Measurements from ENCODE around the gene GFPT2.

Gene GFPT2

GRCh38 chr5:180289966-180290365 lies 63.2 kb downstream of the GFPT2 start:
- TF ChIP-seq CTCF (IDR thresholded peaks at IDR 0.05; ENCODE audit: low read depth, low read length, missing control alignments), result no peak
- in situ Hi-C loops (cut with HindIII; ENCODE audit: low sequenced_read_pairs), result no loop called here
- no peak overlapping the region for H3K4me3 ChIP-seq (ENCODE audit: low read depth, low read length)
- no peak for DNase-seq (ENCODE audit: low read depth)

GRCh38 chr5:180289433-180289832 lies 63.7 kb downstream of the GFPT2 start:
- in situ Hi-C loops (cut with HindIII; ENCODE audit: low sequenced_read_pairs), result no loop called here

GRCh38 chr5:180287868-180288267 lies 65.3 kb downstream of the GFPT2 start:
- H3K4me3 ChIP-seq (ENCODE audit: low read depth, low read length), result no peak overlapping the region
- in situ Hi-C loops (cut with HindIII; ENCODE audit: low sequenced_read_pairs), result no loop called here
- TF ChIP-seq CTCF (IDR thresholded peaks at IDR 0.05; ENCODE audit: low read depth, low read length, missing control alignments), result no peak
- DNase-seq (ENCODE audit: low read depth), result no peak

More at GRCh38 chr5:180289433-180289832, 63.7 kb downstream of the GFPT2 start:
- no peak overlapping the region for H3K4me3 ChIP-seq (ENCODE audit: low read depth, low read length)
- TF ChIP-seq CTCF (IDR thresholded peaks at IDR 0.05; ENCODE audit: low read depth, low read length, missing control alignments), result no peak
- DNase-seq (ENCODE audit: low read depth), result no peak

GRCh38 chr5:180287404-180287803 lies 65.7 kb downstream of the GFPT2 start:
- no peak for TF ChIP-seq CTCF (IDR thresholded peaks at IDR 0.05; ENCODE audit: low read depth, low read length, missing control alignments)
- no peak overlapping the region for H3K4me3 ChIP-seq (ENCODE audit: low read depth, low read length)
- DNase-seq (ENCODE audit: low read depth), result no peak
- in situ Hi-C loops (cut with HindIII; ENCODE audit: low sequenced_read_pairs), result no loop called here

GRCh38 chr5:180284149-180284548 lies 69.0 kb downstream of the GFPT2 start:
- no peak for DNase-seq (ENCODE audit: low read depth)
- in situ Hi-C loops (cut with HindIII; ENCODE audit: low sequenced_read_pairs), result no loop called here
- H3K4me3 ChIP-seq (ENCODE audit: low read depth, low read length), result no peak overlapping the region
- TF ChIP-seq CTCF (IDR thresholded peaks at IDR 0.05; ENCODE audit: low read depth, low read length, missing control alignments), result no peak

GRCh38 chr5:180283026-180283615 lies 70.0 kb downstream of the GFPT2 start:
- DNase-seq (ENCODE audit: low read depth), result no peak
- in situ Hi-C loops (cut with HindIII; ENCODE audit: low sequenced_read_pairs), result no loop called here
- no peak for TF ChIP-seq CTCF (IDR thresholded peaks at IDR 0.05; ENCODE audit: low read depth, low read length, missing control alignments)
- H3K4me3 ChIP-seq (ENCODE audit: low read depth, low read length), result no peak overlapping the region

All from astrocyte of the cerebellum (primary cell).